Gastroesophageal sphincter (tissue), 3 donors: ENCODE data around the gene LDB3.

ENCODE experiments used
- EP300 ChIP-seq: sonication (generic); formaldehyde crosslinking; IDR thresholded peaks from one replicate; pipeline ENCODE4 v1.6.1; 2017; ENCODE audit warnings: antibody characterized with exemption, mild to moderate bottlenecking
- POLR2A ChIP-seq, 2 donors: fragments of 450-650 bp; IDR thresholded peaks; one replicate each; pipeline ENCODE4 v1.6.1; 2017; ENCODE audit warnings: antibody characterized with exemption in 2 of 2, mild to moderate bottlenecking in 2 of 2, moderate library complexity in 1 of 2
- TF ChIP-seq, protein P1 (sequence below), 4 experiments: fragments of 200-600 bp in 2 of 4; fragments of 450-650 bp in 2 of 4; sonication (generic) in 1 of 4; IDR thresholded peaks; one replicate each; pipeline ENCODE4 v1.5.1; 2017 to 2019; ENCODE audit warnings: antibody characterized with exemption in 4 of 4, mild to moderate bottlenecking in 2 of 4, moderate library complexity in 2 of 4

DNA sequence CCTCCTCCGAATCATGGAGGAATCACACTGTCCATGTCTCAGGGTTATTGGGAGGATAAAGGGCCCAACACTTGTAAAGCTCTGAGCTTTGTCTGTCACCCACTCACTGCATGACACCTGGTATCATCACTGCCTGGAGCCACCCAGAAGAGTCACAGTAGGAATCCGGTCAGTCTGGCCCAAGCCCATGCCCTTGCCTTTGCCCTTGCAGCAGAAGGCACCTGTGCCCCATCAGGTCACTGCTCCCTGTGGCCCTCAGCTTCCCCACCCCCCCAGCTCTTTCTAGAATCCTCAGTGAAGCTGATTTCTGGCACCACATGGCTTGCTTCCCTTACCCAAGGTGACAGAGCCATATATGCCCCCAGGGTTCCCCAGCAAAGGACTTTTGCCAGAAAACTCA lies 14.4 kb downstream of the LDB3 start:
- TF ChIP-seq, protein P1, sequence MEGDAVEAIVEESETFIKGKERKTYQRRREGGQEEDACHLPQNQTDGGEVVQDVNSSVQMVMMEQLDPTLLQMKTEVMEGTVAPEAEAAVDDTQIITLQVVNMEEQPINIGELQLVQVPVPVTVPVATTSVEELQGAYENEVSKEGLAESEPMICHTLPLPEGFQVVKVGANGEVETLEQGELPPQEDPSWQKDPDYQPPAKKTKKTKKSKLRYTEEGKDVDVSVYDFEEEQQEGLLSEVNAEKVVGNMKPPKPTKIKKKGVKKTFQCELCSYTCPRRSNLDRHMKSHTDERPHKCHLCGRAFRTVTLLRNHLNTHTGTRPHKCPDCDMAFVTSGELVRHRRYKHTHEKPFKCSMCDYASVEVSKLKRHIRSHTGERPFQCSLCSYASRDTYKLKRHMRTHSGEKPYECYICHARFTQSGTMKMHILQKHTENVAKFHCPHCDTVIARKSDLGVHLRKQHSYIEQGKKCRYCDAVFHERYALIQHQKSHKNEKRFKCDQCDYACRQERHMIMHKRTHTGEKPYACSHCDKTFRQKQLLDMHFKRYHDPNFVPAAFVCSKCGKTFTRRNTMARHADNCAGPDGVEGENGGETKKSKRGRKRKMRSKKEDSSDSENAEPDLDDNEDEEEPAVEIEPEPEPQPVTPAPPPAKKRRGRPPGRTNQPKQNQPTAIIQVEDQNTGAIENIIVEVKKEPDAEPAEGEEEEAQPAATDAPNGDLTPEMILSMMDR (IDR thresholded peaks at IDR 0.05) = no peak
- TF ChIP-seq EP300 (no peak), POLR2A (IDR thresholded peaks at IDR 0.05) (no peak)
